GM21515 (cell line): ENCODE data around the gene ADAM33.

Experiments
- ATAC-seq: cut with Tn5 transposase; IDR thresholded peaks from one replicate; pipeline ENCODE4 v1.9.1; 2021; ENCODE audit not compliant: unreplicated experiment

Gene ADAM33, protein sequence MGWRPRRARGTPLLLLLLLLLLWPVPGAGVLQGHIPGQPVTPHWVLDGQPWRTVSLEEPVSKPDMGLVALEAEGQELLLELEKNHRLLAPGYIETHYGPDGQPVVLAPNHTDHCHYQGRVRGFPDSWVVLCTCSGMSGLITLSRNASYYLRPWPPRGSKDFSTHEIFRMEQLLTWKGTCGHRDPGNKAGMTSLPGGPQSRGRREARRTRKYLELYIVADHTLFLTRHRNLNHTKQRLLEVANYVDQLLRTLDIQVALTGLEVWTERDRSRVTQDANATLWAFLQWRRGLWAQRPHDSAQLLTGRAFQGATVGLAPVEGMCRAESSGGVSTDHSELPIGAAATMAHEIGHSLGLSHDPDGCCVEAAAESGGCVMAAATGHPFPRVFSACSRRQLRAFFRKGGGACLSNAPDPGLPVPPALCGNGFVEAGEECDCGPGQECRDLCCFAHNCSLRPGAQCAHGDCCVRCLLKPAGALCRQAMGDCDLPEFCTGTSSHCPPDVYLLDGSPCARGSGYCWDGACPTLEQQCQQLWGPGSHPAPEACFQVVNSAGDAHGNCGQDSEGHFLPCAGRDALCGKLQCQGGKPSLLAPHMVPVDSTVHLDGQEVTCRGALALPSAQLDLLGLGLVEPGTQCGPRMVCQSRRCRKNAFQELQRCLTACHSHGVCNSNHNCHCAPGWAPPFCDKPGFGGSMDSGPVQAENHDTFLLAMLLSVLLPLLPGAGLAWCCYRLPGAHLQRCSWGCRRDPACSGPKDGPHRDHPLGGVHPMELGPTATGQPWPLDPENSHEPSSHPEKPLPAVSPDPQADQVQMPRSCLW

DNA sequence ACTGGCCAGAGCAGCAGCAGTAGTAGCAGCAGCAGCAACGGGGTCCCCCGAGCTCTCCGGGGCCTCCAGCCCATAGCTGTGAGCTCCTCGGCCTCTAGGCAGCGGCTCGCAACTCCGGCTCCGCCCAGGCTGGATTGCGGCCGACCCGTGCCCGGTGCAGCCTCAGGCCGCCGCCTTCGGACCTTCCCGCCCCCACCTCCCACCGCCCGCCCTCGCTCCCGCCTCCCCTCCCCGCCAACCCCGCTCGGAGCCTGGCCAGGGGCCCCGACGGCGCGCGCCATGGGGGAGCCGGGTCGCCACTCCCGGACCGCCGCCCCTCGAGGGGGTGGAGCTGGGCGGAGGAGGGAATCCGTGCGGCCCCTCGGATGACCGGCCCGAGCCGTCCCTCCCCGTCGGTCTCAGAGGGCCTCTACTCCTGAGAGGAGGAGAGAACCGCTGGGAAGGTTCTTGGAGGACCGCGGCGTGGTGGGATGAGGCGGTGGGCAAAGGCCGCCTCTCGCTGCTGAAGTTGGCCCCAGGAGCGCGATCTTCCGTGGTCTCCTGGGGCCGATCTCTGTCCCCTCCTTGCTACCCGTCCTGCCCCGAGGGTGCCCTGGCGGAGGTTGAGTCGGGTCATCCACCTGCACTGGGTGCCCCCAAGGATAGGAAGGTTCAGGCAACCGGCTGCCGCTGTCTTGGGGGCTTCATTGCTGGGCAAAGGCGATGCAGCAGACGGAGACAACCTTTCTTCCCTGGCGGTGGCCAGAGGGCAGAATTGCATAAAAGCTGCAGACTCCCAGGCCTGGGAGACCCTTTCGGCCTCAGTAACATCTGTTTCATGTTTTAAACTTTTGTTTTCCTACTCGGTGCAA, at the start of gene ADAM33:
Gene ADAM33, minus strand, starts transcription at position 80 of the 851 bp plus-strand sequence. Its CDS starts 6 bp downstream, at position 74.
- no peak for ATAC-seq

DNA sequence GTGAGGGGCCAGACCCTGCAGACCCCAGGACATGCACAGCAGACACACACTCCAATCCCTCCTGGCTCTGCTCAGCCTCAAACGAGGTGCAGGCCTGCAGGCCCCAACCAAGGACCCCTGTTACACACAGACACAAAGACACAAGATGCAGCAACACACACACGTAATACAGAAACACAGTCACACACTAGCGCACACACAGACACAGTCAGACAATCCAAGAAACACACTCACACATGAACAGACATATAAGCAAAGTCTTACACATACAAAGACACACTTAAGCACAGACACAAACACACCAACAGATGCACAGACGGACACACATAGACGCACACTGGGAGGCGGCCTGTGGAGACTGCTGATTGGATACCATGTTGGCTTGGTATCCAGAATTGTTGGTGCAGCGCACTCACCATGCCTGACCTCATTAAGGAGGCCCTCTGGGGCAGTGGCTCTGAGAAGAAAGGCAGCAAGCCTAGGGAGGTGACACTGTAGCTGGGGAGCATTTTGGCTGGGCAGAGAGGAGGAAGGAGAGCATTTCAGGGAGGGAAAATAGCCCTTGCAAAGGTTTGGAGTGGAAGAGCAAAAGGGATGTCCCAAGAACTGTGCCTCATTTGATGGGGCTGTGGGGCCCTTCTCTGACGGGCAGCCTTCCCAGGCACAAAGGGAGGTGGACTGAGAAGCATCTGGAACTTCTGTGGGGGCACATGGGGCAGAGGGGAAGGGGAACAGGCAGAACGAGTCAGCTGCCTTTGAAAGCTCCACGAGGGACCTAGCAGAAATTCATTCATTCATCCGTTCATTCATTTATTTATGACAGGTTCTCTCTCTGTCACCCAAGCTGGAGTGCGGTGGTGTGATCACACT, 49.2 kb upstream of the ADAM33 start:
- ATAC-seq: no peak

GRCh38 chr20:3729811-3730540, 48.2 kb upstream of the ADAM33 start:
- no peak for ATAC-seq

DNA sequence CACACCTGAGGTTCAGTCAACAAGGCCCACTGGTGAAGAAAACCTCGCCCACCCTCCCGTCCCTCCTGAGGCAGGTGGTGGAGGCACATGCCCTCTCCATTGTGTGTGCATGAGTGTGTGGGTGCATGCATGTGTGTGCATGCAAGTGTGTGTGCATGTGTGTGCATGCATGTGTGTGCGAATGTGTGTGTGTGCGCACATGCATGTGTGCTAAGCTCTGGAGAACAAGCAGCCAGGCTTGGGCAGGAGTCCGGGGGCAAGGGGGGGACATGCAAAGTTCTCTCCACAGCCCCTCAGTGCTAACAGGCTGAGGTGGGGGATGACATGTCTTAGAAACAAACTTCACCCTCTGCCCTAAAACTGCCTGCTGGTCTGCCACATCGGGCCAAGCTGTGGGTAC, 47.6 kb upstream of the ADAM33 start:
- no peak for ATAC-seq

- ATAC-seq: no peak
Measured at GRCh38 chr20:3728876-3729275, 47.1 kb upstream of the ADAM33 start.

GRCh38 chr20:3728354-3728753, 46.5 kb upstream of the ADAM33 start:
- no peak for ATAC-seq

DNA sequence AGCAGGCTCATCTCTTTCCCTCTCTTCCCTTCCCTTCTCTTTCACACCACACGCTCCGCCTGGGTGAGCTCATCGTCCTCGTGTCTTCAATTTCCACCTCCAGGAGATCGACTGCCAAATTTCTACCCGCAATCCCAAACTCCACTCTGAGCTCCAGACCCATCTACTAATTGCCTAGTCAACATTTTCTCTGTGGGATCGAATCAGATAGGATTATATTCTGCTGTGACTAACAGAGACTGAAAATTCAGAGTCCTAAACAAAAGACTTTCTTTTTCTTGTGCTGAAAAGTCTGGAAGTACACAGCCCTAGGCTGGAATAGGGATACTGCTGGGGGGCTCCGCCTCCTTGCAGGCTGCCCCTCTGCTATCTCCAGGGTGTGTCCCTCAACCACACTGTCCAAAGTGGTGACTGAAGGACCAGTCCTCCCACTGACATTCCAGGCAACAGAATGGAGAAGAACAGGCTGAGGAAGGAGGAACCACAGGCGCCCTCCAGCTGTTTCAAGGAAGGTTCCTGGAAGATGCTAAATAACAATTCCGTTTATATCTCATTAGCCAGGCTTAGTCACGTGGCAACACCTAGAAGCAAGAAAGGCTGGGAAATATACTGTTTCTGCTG, 45.7 kb upstream of the ADAM33 start:
- no peak for ATAC-seq

DNA sequence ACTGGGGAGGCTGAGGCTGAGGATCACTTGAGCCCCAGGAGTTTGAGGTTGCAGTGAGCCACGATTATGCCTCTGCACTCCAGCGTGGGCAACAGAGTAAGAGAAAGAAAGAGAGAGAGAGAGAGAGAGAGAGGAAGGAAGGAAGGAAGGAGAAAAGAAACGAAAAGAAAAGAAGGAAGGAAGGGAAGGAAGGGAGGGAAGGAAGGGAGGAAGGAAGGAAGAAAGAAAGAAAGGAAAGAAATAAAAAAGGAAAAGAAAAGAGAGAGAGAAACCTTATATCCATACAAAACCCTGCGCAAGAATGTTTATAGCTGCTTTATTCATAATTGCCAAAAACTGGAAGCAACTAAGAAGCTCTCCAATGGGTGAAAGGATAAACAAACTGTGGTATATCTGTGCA, 42.5 kb upstream of the ADAM33 start:
- ATAC-seq: no peak

- no peak for ATAC-seq
Measured at GRCh38 chr20:3723284-3723683, 41.5 kb upstream of the ADAM33 start.

DNA sequence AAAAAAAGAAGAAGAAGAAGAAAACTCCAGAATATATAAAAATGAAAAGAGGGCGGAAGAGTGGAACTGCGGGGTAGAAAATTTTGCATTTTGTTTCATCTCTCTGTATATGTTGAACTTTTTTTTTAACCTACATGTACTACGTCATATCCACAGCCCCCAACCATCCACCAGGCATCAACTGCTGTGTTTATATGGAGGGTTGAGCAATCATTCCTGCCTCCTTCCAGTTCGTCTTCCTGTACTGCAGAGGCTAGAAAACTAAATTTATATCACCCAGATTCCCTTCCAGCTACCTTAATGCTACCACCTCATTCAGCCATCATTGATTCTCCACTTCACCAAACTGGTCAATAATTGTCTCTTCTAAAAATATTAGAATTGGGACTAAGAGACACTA, 40.1 kb upstream of the ADAM33 start:
- no peak for ATAC-seq

- no peak for ATAC-seq
Measured at GRCh38 chr20:3720626-3721025, 38.8 kb upstream of the ADAM33 start.

- no peak for ATAC-seq
Measured at GRCh38 chr20:3720068-3720467, 38.3 kb upstream of the ADAM33 start.

DNA sequence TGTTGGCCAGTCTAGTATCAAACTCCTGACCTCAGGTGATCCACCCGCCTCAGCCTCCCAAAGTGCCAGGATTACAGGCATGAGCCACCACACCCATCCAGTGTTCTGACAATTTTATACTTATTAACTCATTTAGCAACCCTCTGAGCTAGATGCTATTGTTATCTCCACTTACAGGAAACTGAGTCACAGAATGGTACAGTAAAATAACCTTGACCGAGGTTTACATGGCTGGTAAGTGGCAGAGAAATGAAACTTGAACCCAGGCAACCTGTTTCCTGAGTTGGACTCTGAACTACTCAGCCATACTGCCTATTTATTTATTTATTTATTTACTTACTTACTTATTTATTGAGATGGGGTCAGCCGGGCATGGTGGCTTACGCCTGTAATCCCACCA, 37.2 kb upstream of the ADAM33 start:
- no peak for ATAC-seq

GRCh38 chr20:3716195-3716834, 34.5 kb upstream of the ADAM33 start:
- no peak for ATAC-seq

DNA sequence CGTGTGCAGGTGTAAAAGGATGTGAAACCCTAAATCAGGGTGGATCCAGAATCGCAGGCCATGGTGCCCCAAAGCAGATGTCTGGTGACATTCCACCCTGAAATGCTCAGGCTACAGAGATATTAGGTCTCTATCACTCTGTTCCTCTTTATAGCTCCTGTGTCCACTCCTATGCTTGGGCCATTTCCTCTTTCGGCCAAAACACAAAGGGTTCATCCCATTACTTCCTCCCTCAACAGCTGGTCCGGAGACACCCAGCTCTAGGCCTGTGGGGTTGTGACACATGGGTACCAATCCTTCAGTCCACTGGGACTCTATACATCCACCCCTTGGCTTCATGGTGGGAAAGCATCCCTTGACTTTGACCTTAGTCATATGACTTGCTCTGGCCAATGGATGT, 32.3 kb upstream of the ADAM33 start:
- ATAC-seq: no peak

DNA sequence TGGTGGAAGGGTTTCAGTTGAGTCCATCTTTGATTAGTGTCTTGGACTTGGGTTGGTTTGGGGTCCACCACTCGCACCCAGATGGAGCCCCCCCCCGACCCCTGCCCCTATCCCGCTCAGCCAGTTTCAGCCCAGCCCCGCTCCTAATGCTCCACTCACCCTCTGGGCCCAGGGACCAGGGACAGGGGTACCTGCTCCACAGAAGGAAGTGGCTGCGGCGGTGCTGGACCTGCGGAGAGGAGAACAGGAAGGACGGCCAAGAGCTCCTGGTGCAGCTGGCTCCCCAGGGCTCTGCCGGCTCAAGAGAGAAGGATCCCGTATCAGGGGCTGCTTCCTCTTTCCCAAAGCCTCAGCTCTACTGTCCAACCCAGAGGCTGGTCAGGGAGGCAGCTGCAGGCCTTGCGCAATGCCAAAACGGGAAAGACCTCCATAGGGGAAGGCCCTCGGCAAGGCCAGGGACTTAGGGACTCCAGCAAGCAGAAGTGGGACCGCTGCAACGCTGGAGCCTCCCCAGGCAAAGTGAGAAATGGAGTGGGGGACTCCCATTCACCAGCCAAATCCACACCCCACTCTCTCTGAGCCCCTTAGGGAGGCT, 30.6 kb upstream of the ADAM33 start, which contains the start of gene SIGLEC1:
Gene SIGLEC1, minus strand, starts transcription at position 322 of the 595 bp plus-strand sequence. CDS start 5,472 bp downstream, outside the sequence.
- ATAC-seq: no peak

DNA sequence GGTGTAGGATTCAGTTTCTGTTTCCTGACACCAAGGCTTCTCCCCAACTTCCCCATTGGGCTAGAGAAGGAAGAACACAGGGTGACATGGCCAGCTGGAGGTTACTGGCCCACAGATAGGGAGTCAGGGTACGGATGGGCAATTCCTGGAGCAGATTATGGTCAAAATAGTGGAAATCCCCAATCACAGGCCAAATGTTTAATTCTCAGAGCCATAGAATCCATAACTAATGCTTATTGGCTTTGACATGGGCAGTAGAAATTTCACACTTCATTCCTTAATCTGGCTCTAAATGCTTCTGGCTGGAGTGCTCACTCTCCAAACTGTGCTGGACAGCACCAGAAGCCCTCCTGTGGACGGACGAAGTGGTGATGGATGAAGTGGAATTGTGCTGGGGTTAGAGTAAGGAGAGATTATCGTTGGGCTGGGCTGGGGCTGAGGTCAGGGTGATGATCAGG, 29.7 kb upstream of the ADAM33 start:
- no peak for ATAC-seq
